Keratinocyte (primary cell): ENCODE measurements around the gene SMIM12.

ENCODE experiments used
- CTCF ChIP-seq, 3 experiments: IDR thresholded peaks in 1 of 3; conservative IDR thresholded peaks in 1 of 3; optimal IDR thresholded peaks in 1 of 3; 2 replicates in 2 of 3; 3 replicates in 1 of 3; pipeline versions ENCODE3 to v1.5.1; 2011; ENCODE audit warnings: low read length in 3 of 3, mild to moderate bottlenecking in 3 of 3, moderate library complexity in 2 of 3, control low read depth in 1 of 3, inconsistent platforms in 1 of 3; ENCODE audit not compliant: insufficient read depth in 2 of 3; ENCODE audit errors: extremely low read depth in 1 of 3
- EZH2 ChIP-seq: IDR thresholded peaks from one replicate; pipeline ENCODE4 v1.6.1; 2012; ENCODE audit warnings: inconsistent platforms, mild to moderate bottlenecking, low read length, moderate library complexity

GRCh38 chr1:34833711-34834110, 25.8 kb downstream of the SMIM12 start:
- TF ChIP-seq CTCF (optimal IDR thresholded peaks at IDR 0.05 in 1 of 3, IDR thresholded peaks at IDR 0.05 in 1 of 3, conservative IDR thresholded peaks at IDR 0.05 in 1 of 3; ENCODE audit: extremely low read depth in 1 of 3, insufficient read depth in 2 of 3, low read length in 3 of 3) (no peak), EZH2 (no peak)
